ENCODE results near the gene C1R.

- TF ChIP-seq POLR2AphosphoS5 (IDR thresholded peaks at IDR 0.05; ENCODE audit: low read depth, low read length) (no peak), TAF1 (IDR thresholded peaks at IDR 0.05; ENCODE audit: borderline replicate concordance, insufficient read depth, low read length) (no peak), FOXP2 (optimal IDR thresholded peaks at IDR 0.05; ENCODE audit: borderline replicate concordance, extremely low read depth, extremely low read length, insufficient read depth) (no peak), REST (IDR thresholded peaks at IDR 0.05; ENCODE audit: insufficient read depth in 1 of 2, low read depth in 2 of 2, low read length in 2 of 2) (no peak)
Measured at GRCh38 chr12:7129872-7130691, 37.8 kb upstream of the C1R start, which contains the start of gene CLSTN3.

All from PFSK-1 (cell line).